H4 (cell line): ENCODE measurements around the gene DDX39A. TPM values are rescaled to one million over a fixed set of nuclear protein-coding genes. Genes with fewer than 3 reads are reported as not detected.
A peak's percentile ranks its signal among the peaks of the same experiment; 100 is the strongest.

Source experiments
- DNase-seq: peaks from one replicate; pipeline ENCODE4 v3.0.0-alpha.2; 2015; ENCODE audit warnings: low spot score
- total RNA-seq: library from RNA; depleted of rRNA; stranded (reverse); fragments of >200 nt; shearing (Covaris generic); gene quantifications from 2 replicates; pipeline ENCODE4 v1.2.3, GENCODE V29; 2014

Gene DDX39A
- total RNA-seq, 1 experiment from 2014 or later: 211 TPM

DNA sequence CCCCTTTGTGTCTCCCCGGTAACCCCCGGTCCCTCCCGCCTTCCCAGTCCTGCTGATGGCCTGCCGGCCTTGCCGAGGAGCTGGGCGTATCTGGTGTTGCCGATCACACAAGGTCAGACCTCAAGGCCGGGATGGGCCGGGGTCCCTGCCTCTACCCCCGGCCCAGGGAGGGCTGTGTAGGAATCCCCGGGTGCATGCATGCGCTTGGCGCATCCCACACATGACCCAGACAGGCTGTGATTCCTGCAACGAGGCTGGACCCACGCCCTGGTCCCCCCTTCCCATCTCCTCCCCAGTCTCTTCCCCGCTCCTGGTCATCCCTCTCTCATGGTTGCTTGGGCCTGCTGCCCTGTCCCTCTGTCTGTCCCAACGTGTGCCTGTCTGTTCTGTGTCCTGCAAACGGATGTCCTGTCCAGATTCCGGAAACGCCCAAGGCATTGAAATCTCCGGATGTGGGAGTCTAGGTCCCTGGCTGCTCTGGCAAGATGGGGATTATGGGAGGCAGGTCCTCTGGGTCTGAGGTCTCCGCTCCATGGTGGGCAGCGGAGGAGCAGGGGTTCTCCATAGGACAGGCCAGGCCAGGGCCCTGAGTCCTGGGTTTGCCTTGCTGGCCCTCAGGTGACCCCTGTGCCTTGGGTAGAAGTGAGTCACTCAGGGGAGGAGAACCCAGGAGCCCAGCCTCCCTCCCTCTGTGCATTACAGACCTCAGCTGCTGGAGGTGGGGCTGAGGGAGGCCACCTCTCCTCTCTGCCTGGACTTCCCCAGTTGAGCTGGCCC is 15.6 kb upstream of the DDX39A start:
- DNase-seq: peak; percentile 43

GRCh38 chr19:14433554-14434501 is 14.7 kb upstream of the DDX39A start:
- no peak for DNase-seq

- DNase-seq: no peak
Observed at GRCh38 chr19:14432791-14433553, 13.8 kb upstream of the DDX39A start, which contains the start of gene PKN1. Gene PKN1 (plus strand): TSS chr19:14433306. CDS start chr19:14433522, 216 bp downstream.

- no peak for DNase-seq
Observed at GRCh38 chr19:14430712-14431111, 11.6 kb upstream of the DDX39A start.

DNA sequence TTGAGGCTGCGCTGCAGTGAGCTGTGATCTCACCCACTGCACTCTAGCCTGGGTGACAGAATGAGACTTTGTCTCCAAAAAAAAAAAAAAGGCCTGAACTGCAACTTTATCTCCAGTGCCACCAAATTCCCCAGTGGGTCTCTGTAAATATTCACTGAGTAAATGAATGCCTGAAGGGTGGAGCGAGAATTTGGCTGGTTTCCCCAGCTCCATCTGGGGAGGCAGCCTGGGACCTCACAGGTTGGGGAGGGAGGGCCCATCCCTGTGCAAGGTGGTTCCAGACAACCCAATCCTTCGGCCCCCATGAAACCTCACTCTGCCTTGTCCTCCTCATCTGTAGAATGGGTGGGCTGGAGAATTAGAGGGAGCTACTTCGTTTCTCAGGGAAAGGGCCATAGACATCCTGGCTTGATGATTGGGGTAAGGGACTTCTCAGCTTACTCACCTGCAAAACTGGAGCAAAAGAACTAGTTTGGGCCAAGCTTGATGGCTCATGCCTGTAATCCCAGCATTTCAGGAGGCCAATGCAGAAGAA is 9.8 kb upstream of the DDX39A start:
- no peak for DNase-seq

- no peak for DNase-seq
Observed at GRCh38 chr19:14427461-14427860, 8.3 kb upstream of the DDX39A start.

GRCh38 chr19:14425696-14426138 is 6.6 kb upstream of the DDX39A start:
- no peak for DNase-seq

DNA sequence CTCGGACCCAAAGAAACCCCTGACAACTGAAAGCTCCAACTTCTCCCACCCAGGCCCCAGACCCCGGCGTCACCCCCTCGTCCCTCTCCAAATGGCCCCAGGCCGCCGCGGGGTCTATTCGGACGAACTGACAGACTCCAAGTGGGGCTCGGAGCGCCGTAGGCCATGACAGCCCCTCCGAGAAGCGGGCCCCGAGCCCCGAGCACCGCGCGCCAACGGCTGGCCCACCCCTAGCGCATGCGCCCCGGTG is 360 bp downstream of the DDX39A start:
- DNase-seq: no peak

DNA sequence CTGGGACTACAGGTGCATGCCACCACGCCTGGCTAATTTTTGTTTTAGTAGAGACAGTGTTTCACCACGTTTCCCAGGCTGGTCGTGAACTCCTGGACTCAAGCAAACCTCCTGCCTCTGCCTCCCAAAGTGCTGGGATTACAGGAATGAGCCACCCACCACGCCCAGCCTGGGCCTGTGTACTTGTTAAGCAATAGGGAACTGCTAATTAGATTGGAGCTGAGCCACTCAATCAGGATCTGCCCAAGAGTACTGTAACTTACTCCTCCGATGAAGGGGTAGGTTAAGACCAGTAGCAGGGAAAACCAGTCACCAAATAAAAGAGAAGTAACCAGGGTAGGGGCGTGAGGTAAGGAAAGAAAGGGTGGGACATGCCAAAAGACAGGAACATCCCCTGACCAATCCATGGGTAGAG is 2.3 kb downstream of the DDX39A start:
- no peak for DNase-seq

- no peak for DNase-seq
Observed at GRCh38 chr19:14414926-14415690, 4.0 kb downstream of the DDX39A start.

DNA sequence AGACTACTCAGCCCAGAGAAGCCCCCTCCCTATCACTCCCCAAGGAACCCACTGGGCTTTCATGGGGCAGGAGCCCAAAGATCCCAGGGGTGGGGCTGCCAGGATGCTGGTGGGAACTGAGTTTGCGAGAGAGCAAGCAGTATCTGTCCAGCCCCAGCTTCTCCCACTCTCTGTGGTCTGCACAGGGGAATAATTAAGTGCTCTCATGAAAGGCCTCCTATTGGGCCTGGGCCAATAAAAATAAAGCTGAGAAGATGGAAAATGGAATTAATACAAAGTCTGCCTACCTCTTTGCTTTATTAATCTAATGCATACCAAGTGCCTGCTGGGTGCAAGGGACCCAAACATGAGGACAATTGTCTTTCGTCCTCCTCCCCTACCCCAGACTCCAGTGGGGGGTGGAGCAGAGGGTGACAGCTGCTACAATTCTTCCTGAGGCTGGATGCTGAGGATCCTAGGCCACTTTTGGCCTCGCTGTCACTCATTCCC is 5.4 kb downstream of the DDX39A start:
- DNase-seq: no peak

DNA sequence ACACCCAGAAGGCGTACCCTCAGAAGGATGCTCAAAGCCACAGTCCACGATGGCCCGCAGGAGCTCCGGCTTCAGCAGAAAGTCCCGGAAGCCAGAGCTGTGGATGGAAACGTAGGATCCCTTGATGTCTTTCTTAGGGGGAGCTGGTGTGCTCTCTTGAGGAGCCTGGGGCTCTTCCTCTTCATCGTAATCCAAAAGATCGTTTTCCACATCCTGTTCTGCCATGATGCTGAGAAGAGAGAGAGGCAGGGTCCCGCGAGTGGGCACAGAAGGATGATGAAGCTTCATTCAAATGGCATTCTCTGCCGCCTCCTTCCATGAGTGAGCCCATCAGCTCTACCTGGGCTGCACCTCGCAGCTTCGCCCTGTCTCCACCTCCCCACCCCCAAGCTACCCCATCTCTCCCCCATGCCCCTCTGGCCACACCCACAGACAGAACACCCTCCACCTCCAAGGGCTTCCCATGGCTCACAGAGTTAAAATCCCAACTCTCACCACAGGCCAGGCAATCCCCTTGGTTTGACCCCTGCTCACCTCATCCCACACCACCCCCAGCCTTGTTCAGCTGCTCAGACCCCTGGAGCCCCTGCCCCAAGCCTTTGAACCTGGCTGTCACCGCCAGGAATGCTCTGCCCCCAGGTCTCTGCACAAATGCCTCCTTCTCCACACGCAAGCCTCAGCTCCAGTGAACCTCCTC is 6.0 kb downstream of the DDX39A start:
- no peak for DNase-seq

GRCh38 chr19:14412324-14412995 is 6.7 kb downstream of the DDX39A start:
- DNase-seq: no peak

DNA sequence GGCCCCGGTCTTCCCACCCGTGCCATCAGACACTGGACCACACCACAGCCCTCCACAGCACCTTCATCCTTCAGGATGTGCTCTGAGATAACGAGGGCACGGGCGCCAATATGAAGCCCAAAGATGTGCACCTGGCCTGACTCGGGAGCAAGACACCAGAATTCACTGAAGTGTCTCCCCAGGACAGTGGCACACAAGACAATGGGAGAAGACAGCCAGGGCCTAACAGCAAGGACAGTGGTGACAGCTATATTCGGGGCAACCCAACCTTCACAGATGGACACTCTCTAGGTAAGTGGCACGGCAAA is 7.2 kb downstream of the DDX39A start:
- no peak for DNase-seq

- DNase-seq: no peak
Observed at GRCh38 chr19:14411161-14411937, 7.8 kb downstream of the DDX39A start.

GRCh38 chr19:14410091-14411051 is 8.8 kb downstream of the DDX39A start:
- DNase-seq: no peak

GRCh38 chr19:14409146-14410023 is 9.8 kb downstream of the DDX39A start:
- DNase-seq: no peak
